Neuron (in vitro differentiated cells): Measurements from ENCODE around the gene CRYBG2.
"Not testable (repeated sequence)": the region's sequence is repeated elsewhere in the genome, so short reads cannot be mapped to it uniquely, and the experiment has no call there.

Experiments
- H2AFZ ChIP-seq: one replicate; pipeline ENCODE4 v1.6.1; 2013; ENCODE audit warnings: low read depth, mild to moderate bottlenecking, inconsistent platforms, low read length, moderate library complexity
- H3K27me3 ChIP-seq: one replicate; pipeline ENCODE4 v1.6.1; 2013; ENCODE audit warnings: low read length; ENCODE audit not compliant: insufficient read depth
- H3K36me3 ChIP-seq: one replicate; pipeline ENCODE4 v1.6.1; 2013; ENCODE audit warnings: low read length; ENCODE audit not compliant: insufficient read depth
- H3K4me1 ChIP-seq: one replicate; pipeline ENCODE4 v1.6.1; 2013; ENCODE audit warnings: low read length; ENCODE audit not compliant: insufficient read depth
- H3K4me3 ChIP-seq: 2 replicates; pipeline ENCODE4 v1.5.1; 2013; ENCODE audit warnings: mild to moderate bottlenecking, low read length, moderate library complexity
- H3K9me3 ChIP-seq: one replicate; pipeline ENCODE4 v1.6.1; 2013; ENCODE audit warnings: low read length

Gene CRYBG2

GRCh38 chr1:26318338-26319064, 35.4 kb downstream of the CRYBG2 start:
- Histone ChIP-seq H3K4me3 (no peak overlapping the region), H3K9me3 (no peaks in the 10 kb centered on the region), H3K4me1 (peaks cover 2% of the 10 kb centered on the region), H3K36me3 (no peaks in the 10 kb centered on the region), H2AFZ (no peak overlapping the region), H3K27me3 (no peaks in the 10 kb centered on the region)

- Histone ChIP-seq H3K36me3 (no peaks in the 10 kb centered on the region), H3K4me1 (peaks cover 2% of the 10 kb centered on the region), H2AFZ (no peak within 1 kb of the TSS), H3K27me3 (no peaks in the 10 kb centered on the region), H3K4me3 (no peak within 1 kb of the TSS), H3K9me3 (no peaks in the 10 kb centered on the region)
Measured at GRCh38 chr1:26317612-26318337, 36.2 kb downstream of the CRYBG2 start, which contains the start of gene CD52. Gene CD52, plus strand, starts transcription at chr1:26317958. Its CDS starts 60 bp downstream, at chr1:26318018.

- no peak overlapping the region for H2AFZ ChIP-seq
- no peak overlapping the region for H3K4me3 ChIP-seq
- peaks cover 2% of the 10 kb centered on the region for H3K4me1 ChIP-seq
- H3K36me3 ChIP-seq, result no peaks in the 10 kb centered on the region
- no peaks in the 10 kb centered on the region for H3K9me3 ChIP-seq
- H3K27me3 ChIP-seq, result no peaks in the 10 kb centered on the region
Measured at GRCh38 chr1:26317146-26317545, 36.8 kb downstream of the CRYBG2 start.

- Histone ChIP-seq H3K36me3 (no peaks in the 10 kb centered on the region), H3K9me3 (no peaks in the 10 kb centered on the region), H3K4me3 (no peak overlapping the region), H3K4me1 (peaks cover under 1% of the 10 kb centered on the region), H3K27me3 (no peaks in the 10 kb centered on the region), H2AFZ (no peak overlapping the region)
Measured at GRCh38 chr1:26315874-26316850, 37.8 kb downstream of the CRYBG2 start.

GRCh38 chr1:26314501-26314900, 39.4 kb downstream of the CRYBG2 start:
- Histone ChIP-seq H3K4me3 (no peak overlapping the region), H3K4me1 (no peaks in the 10 kb centered on the region), H3K27me3 (no peaks in the 10 kb centered on the region), H3K36me3 (no peaks in the 10 kb centered on the region), H3K9me3 (no peaks in the 10 kb centered on the region), H2AFZ (no peak overlapping the region)

- not testable (repeated sequence) for H2AFZ ChIP-seq, H3K36me3 ChIP-seq, H3K27me3 ChIP-seq, H3K4me3 ChIP-seq, H3K9me3 ChIP-seq
- H3K4me1 ChIP-seq, result peaks cover 10% of the 10 kb centered on the region
Measured at GRCh38 chr1:26307966-26308899, 45.7 kb downstream of the CRYBG2 start.

- Histone ChIP-seq H3K27me3 (no peaks in the 10 kb centered on the region), H2AFZ (peak overlapping the region; percentile 55), H3K9me3 (no peaks in the 10 kb centered on the region), H3K36me3 (no peaks in the 10 kb centered on the region), H3K4me1 (peaks cover 10% of the 10 kb centered on the region), H3K4me3 (no peak overlapping the region)
Measured at GRCh38 chr1:26307363-26307781, 46.6 kb downstream of the CRYBG2 start.

GRCh38 chr1:26306290-26307229, 47.4 kb downstream of the CRYBG2 start, which contains the start of gene UBXN11:
Gene UBXN11, minus strand, starts transcription at chr1:26306636. Its CDS starts 3,753 bp downstream, at chr1:26302883.
- H3K36me3 ChIP-seq, result no peaks in the 10 kb centered on the region
- peak within 1 kb of the TSS; percentile 64 for H3K4me3 ChIP-seq
- peak within 1 kb of the TSS; percentile 69 for H2AFZ ChIP-seq
- no peaks in the 10 kb centered on the region for H3K9me3 ChIP-seq
- H3K27me3 ChIP-seq, result no peaks in the 10 kb centered on the region
- peaks cover 10% of the 10 kb centered on the region for H3K4me1 ChIP-seq

GRCh38 chr1:26305667-26306289, 48.2 kb downstream of the CRYBG2 start:
- H3K27me3 ChIP-seq, result no peaks in the 10 kb centered on the region

GRCh38 chr1:26302733-26303405, 51.1 kb downstream of the CRYBG2 start:
- Histone ChIP-seq H3K4me3 (no peak overlapping the region), H2AFZ (no peak overlapping the region), H3K36me3 (no peaks in the 10 kb centered on the region), H3K9me3 (no peaks in the 10 kb centered on the region), H3K4me1 (peaks cover 10% of the 10 kb centered on the region), H3K27me3 (no peaks in the 10 kb centered on the region)

More at GRCh38 chr1:26305667-26306289, 48.2 kb downstream of the CRYBG2 start:
- Histone ChIP-seq H3K36me3 (no peaks in the 10 kb centered on the region), H3K9me3 (no peaks in the 10 kb centered on the region), H3K4me1 (peaks cover 10% of the 10 kb centered on the region), H2AFZ (peak overlapping the region; percentile 69), H3K4me3 (peak overlapping the region; percentile 64)
